Ectodermal cell (in vitro differentiated cells): ENCODE data around the gene MLLT3.

ENCODE experiments used
- H3K27ac ChIP-seq: 2 replicates; pipeline ENCODE4 v1.7.0; 2013; ENCODE audit warnings: mild to moderate bottlenecking, low read depth, low read length; ENCODE audit not compliant: insufficient read depth, poor library complexity, severe bottlenecking
- H3K27me3 ChIP-seq: 2 replicates; pipeline ENCODE4 v1.7.0; 2013; ENCODE audit warnings: mild to moderate bottlenecking, low read length; ENCODE audit not compliant: insufficient read depth, control insufficient read depth, poor library complexity, severe bottlenecking
- H3K36me3 ChIP-seq: one replicate; pipeline ENCODE4 v1.7.0; 2013; ENCODE audit warnings: low read length; ENCODE audit not compliant: control insufficient read depth, insufficient read depth
- H3K4me1 ChIP-seq: one replicate; pipeline ENCODE4 v1.7.0; 2013; ENCODE audit warnings: low read length; ENCODE audit not compliant: control insufficient read depth, insufficient read depth
- H3K4me3 ChIP-seq: 2 replicates; pipeline ENCODE4 v1.7.0; 2013; ENCODE audit warnings: low read depth, low read length, control low read depth; ENCODE audit not compliant: insufficient read depth
- H3K9me3 ChIP-seq: 2 replicates; pipeline ENCODE4 v1.7.0; 2013; ENCODE audit warnings: mild to moderate bottlenecking, low read length, moderate library complexity; ENCODE audit not compliant: control insufficient read depth
- WGBS, 2 experiments: methylation state at CpG; one replicate each; pipeline ENCODE4 v1.1.7; 2013; ENCODE audit warnings: missing lambda C conversion rate in 2 of 2; 5-methylcytosine and 5-hydroxymethylcytosine counted together

The MLLT3 gene

DNA sequence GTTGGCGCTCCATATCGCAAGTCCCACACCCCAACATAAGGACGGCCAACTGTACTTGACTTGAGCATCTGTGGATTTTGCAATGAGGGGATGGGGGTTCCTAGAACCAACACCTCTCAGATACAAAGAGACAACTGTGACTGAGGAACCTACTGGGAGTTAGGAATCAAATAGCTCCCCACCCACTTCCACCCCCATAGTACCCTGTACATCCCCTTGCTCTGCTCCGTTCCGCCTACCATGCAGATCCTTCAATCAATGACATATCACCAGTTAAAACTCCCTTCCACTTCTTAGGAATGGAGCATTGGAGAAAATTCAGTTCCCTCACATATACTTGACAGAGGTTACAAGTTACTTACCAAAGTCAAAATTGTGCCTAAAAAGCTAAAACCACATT lies 140.9 kb downstream of the MLLT3 start:
- WGBS, 2 experiments, result 96% methylated on average over 5 of the region's 5 CpGs
- H3K27ac ChIP-seq, result no peak overlapping the region
- H3K27me3 ChIP-seq, result no peaks in the 10 kb centered on the region
- H3K36me3 ChIP-seq, result no peaks in the 10 kb centered on the region
- no peaks in the 10 kb centered on the region for H3K9me3 ChIP-seq
- H3K4me3 ChIP-seq, result no peak overlapping the region
- H3K4me1 ChIP-seq, result peaks cover 24% of the 10 kb centered on the region

DNA sequence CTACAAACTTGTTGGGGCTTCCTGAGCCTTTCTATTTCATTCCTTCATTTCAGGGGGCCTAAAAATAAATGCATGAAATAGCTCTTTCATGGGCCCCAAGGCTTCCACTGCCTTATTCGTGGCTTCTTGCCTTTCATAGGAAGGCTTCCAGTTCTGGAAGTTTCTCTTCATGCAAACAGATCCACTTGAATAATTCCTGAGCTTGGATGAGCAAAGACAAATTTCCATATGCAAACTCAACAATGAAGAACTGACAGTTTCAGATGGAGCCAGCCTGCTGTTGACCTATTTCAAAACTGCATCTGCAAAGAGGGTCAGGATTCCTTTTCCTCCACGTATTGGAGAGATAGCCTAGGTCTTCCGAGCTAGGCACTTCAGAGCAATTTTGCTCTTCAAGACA lies 142.1 kb downstream of the MLLT3 start:
- no peaks in the 10 kb centered on the region for H3K9me3 ChIP-seq
- H3K4me3 ChIP-seq, result no peak overlapping the region
- 84 to 92% methylated on average over 3 of the region's 3 CpGs for WGBS, 2 experiments
- no peaks in the 10 kb centered on the region for H3K27me3 ChIP-seq
- H3K36me3 ChIP-seq, result no peaks in the 10 kb centered on the region
- no peak overlapping the region for H3K27ac ChIP-seq
- H3K4me1 ChIP-seq, result peaks cover 24% of the 10 kb centered on the region

DNA sequence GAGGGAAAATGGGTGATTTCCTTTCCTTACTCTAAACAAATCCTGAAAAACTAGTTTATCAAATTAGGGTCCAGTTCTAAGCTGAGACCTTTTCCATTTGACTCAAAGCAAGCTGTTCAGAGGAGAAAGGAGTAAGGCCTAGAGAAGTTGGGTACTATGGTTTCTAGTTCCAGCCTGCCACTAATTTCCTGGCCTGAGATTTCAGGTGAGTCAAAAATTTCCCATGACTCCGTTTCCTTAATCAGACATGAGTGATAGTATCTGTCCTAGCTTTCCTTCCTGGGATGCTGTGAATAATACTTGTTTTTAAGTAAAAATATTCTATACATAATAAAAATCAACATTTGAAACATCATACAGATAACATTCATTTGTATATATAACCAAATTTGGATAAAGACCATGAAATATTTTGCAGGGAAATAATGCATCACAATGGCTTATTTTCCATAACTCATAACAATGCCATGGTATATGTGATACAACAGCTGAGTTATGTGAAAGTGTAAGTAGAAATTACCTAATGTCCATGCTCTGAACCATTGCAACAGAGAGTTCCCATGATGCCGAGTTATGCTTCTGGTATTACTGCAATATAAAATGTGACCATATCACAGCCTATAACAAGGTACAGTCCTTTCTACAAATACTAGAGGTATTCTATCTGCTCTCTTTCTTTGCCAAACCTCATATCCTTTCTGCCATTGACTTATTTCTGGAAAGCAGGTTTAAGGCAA lies 142.7 kb downstream of the MLLT3 start:
- no peaks in the 10 kb centered on the region for H3K36me3 ChIP-seq
- no peak overlapping the region for H3K4me3 ChIP-seq
- H3K27ac ChIP-seq, result no peak overlapping the region
- H3K27me3 ChIP-seq, result no peaks in the 10 kb centered on the region
- H3K9me3 ChIP-seq, result no peaks in the 10 kb centered on the region
- 94 to 95% methylated on average over 2 of the region's 2 CpGs for WGBS, 2 experiments
- H3K4me1 ChIP-seq, result peaks cover 24% of the 10 kb centered on the region

DNA sequence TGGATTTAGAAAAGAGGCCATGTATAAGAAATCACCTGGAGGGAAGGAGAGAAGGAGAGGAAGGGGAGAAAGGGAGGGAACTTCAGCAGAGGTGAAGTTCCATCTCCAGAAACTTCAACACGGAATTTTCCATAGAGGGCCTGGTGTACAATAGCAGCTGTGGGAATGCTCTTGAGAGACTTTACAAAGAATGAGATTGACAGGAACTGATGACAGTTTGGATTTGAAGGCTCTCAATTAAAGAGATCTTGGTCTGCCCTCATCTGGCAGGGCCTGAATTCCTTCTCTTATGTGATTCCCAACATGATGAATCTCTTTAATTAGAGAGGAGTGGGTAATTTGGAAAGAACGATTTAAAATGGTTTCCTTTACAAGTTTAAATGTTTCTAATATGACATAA lies 143.5 kb downstream of the MLLT3 start:
- H3K27ac ChIP-seq, result no peak overlapping the region
- WGBS, 2 experiments, result 90 to 100% methylated on average over 1 to 2 of the region's 2 CpGs

DNA sequence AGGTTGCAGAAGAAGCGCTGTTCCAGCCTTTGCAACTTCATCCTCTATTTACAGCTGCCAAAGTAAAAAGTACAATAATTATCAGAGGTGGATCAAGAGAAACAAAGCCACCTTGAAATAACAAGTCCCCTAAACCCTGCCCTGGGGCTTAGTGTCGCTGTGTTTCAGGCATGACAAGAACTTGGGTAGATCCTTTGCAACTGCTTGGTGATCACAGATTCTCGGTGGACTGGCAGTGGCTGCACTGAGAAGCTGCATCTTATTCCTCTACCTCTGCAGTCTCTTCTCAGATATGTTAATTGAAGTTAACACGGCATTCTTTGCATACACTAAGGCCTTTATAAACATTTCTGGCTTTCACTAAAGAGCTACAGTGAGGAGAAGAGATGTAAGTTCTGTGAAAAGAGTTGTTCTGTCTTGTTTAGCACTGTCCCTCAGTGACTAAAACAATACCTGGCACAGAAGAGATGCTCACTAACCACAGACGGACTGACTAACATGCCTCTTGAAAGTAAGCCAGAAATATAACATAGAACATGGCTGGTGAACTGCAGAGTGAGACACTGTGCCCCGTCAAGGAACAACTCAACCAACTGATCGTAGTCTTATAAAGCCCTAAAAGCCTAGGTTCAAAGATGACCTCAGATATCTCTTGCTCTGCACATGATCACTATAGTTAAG lies 144.2 kb downstream of the MLLT3 start:
- 79 to 82% methylated on average over 5 to 7 of the region's 7 CpGs for WGBS, 2 experiments
- Histone ChIP-seq H3K27ac (no peak overlapping the region), H3K4me3 (no peak overlapping the region), H3K9me3 (no peaks in the 10 kb centered on the region), H3K27me3 (no peaks in the 10 kb centered on the region), H3K4me1 (peaks cover 24% of the 10 kb centered on the region), H3K36me3 (no peaks in the 10 kb centered on the region)

More for the DNA sequence above, 143.5 kb downstream of the MLLT3 start:
- Histone ChIP-seq H3K36me3 (no peaks in the 10 kb centered on the region), H3K27me3 (no peaks in the 10 kb centered on the region), H3K4me3 (no peak overlapping the region), H3K9me3 (no peaks in the 10 kb centered on the region), H3K4me1 (peaks cover 24% of the 10 kb centered on the region)

DNA sequence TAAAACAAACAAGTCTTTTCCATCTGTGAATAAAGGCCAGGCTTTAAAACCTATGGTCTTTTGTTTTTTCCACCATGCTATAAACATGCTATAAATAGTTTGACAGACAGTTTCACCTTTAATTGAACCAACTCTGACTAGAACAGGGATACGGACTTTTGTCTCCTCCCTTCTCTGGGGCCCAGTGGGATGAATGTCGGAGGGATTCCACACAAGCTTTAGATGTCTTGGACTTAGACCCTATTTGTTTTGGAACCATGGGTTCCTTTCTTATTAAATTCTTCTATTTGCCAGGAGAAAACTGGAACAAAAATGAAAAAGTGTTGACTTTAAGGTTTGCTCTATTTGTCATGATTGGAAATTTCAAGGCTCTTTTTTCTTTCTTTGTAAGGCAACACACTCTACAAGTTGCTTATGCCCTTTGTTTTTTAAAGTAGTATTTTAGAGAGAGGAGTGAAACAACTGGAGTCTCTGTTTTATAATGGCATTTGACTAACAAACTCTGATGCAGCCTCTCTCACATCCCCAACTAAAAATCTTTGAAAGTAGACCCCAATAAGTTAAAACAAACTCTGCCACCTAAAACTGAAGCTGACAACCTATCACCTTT lies 145.3 kb downstream of the MLLT3 start:
- no peaks in the 10 kb centered on the region for H3K27me3 ChIP-seq
- peaks cover 24% of the 10 kb centered on the region for H3K4me1 ChIP-seq
- H3K9me3 ChIP-seq, result no peaks in the 10 kb centered on the region
- H3K27ac ChIP-seq, result no peak overlapping the region
- WGBS, 2 experiments, result 40 to 42% methylated on average over 1 to 2 of the region's 2 CpGs
- H3K4me3 ChIP-seq, result no peak overlapping the region
- H3K36me3 ChIP-seq, result no peaks in the 10 kb centered on the region

DNA sequence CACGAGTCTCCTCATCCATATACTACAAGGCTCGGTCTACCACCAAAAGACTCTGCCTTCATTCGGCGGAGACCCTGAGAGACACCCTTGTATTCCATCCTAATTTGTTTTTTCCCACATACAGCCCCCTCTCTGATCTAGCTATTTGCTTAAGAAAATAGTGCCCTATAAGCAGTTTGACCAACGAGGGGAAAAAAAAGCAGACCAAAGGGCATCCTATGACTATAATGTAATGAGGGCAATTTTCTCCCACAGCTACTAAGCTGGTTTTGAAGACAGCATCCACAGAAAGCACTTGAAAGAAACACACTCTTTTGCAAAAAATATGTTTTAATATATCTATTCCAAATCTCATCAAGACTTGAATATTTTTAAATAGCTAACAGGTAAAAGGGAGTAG lies 147.8 kb downstream of the MLLT3 start:
- H3K4me1 ChIP-seq, result peaks cover 24% of the 10 kb centered on the region
- no peaks in the 10 kb centered on the region for H3K36me3 ChIP-seq
- no peaks in the 10 kb centered on the region for H3K27me3 ChIP-seq
- H3K27ac ChIP-seq, result no peak overlapping the region
- no peak overlapping the region for H3K4me3 ChIP-seq
- H3K9me3 ChIP-seq, result no peaks in the 10 kb centered on the region
- 91 to 96% methylated on average over 5 of the region's 5 CpGs for WGBS, 2 experiments

DNA sequence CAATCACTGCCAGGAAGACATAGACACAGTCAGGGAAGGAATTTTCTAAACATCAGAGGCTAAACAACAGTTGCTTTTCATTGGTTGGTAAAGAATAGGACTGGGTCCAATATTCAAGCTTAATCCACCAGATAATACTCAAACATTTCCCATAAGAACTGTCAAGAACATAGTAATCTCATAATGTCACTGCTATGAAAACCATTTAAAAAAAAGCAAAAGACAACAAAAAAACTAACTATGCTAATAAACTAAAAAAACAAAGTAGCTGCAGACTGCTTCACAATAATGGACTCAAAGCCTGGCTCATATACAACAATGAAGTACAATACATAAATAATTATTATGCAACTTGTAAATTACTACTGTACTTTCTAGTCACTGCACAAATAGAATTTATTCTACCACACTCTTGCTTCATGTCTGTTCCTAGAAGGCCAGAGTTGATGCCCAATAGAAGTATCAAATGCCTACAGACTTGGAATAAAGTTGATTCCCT lies 148.7 kb downstream of the MLLT3 start:
- Histone ChIP-seq H3K36me3 (no peaks in the 10 kb centered on the region), H3K4me1 (peaks cover 17% of the 10 kb centered on the region), H3K4me3 (no peak overlapping the region), H3K27ac (no peak overlapping the region), H3K27me3 (no peaks in the 10 kb centered on the region), H3K9me3 (no peaks in the 10 kb centered on the region)

DNA sequence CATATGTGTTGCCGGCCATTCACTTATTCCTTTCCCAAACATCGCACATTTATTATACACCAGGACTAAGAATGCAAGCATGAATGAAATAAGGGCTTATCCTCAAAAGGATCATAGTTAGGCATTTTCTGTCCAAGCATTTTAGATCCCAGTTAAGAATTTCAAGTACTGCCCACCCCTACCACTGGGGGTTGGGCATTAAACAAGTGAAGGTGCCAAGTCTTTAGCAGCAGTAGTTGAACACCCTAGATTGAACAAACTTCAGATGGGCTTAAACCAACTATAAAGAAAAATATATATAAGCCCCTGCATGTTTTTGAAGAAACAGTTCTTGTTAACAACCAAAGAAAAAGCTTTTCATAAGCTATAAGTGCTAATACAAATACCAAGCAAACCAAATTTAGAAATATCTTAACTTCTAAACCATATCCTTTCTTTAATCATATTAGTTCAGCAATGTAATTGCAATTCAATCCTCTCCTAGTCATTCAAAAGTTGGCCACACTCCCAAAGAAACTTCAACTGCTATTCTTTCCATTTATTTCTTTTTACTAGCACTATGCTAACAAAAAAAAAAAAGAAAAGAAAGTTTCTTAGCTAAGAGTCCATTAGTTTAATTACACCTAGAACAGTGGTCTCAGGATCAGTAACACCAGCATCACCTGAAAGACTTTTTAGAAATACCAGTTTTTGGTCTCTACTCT lies 149.8 kb downstream of the MLLT3 start:
- H3K9me3 ChIP-seq, result no peaks in the 10 kb centered on the region
- H3K4me1 ChIP-seq, result peaks cover 9% of the 10 kb centered on the region
- no peaks in the 10 kb centered on the region for H3K27me3 ChIP-seq
- no peak overlapping the region for H3K27ac ChIP-seq
- WGBS, 2 experiments, result 96 to 97% methylated on average over 2 of the region's 2 CpGs
- H3K4me3 ChIP-seq, result no peak overlapping the region
- no peaks in the 10 kb centered on the region for H3K36me3 ChIP-seq
